ENCODE measurements around the gene GALNTL6. TPM values are rescaled to one million over a fixed set of nuclear protein-coding genes. Genes with fewer than 3 reads are reported as not detected.

GALNTL6 gene
- total and polyA plus RNA-seq, 9 of the 15 experiments (the other 6 are each of a cell fraction or from before 2014, with no cell fraction given) = 0.18 to 0.50 (median 0.29) TPM

GRCh38 chr4:171851295-171851694, 38.1 kb downstream of the GALNTL6 start (continued):
- TF ChIP-seq CREB3 (tag; conservative IDR thresholded peaks at IDR 0.05; ENCODE audit: low read depth) = no peak

- H3K4me1 ChIP-seq (replicated peaks in 1 of 2; ENCODE audit: control insufficient read depth in 2 of 2, insufficient read depth in 2 of 2, low read length in 2 of 2) = no peaks in the 10 kb centered on the region
- no peak overlapping the region for H3K27ac ChIP-seq (ENCODE audit: extremely low read depth, low read depth, low read length)
- intact Hi-C loops (cut with micrococcal nuclease) (no loop called here), in situ Hi-C loops (cut with MboI) (no loop called here)
- POLR2A ChIA-PET = no interaction called here
- H3K9me3 ChIP-seq (replicated peaks; ENCODE audit: control insufficient read depth, insufficient read depth, low read depth, low read length) = no peaks in the 10 kb centered on the region; the same call in 1 of the 2 replicates
- H3K79me2 ChIP-seq (ENCODE audit: control insufficient read depth, insufficient read depth, low read length) = no peaks in the 10 kb centered on the region
- CTCF ChIA-PET (ENCODE audit: low intra/inter-chr PET ratio) = no interaction called here
- H3K4me2 ChIP-seq (ENCODE audit: insufficient read depth, low read length) = no peak overlapping the region
- FAIRE-seq = no peak
- peak; percentile 67 for TF ChIP-seq ARID1B (IDR thresholded peaks at IDR 0.05)
- TF ChIP-seq TEAD4 (IDR thresholded peaks at IDR 0.05; ENCODE audit: low read length) = peak; percentile 29; the same call in 1 of the 2 replicates
- no peak for TF ChIP-seq TEAD4 (CRISPR knock-in tag; IDR thresholded peaks at IDR 0.05; ENCODE audit: borderline replicate concordance)
- TF ChIP-seq ZNF253 (CRISPR knock-in tag; conservative IDR thresholded peaks at IDR 0.05) = no peak
- no peak for TF ChIP-seq BMI1 (IDR thresholded peaks at IDR 0.05; ENCODE audit: low read length)
- no peak for TF ChIP-seq POLR2AphosphoS5 (IDR thresholded peaks at IDR 0.05; ENCODE audit: control insufficient read depth, insufficient read depth, low read depth, low read length)
- no peak for TF ChIP-seq ZNF764 (CRISPR knock-in tag; IDR thresholded peaks at IDR 0.05; ENCODE audit: low read depth)
- TF ChIP-seq HLTF (IDR thresholded peaks at IDR 0.05) = no peak
- TF ChIP-seq CBFA2T3 (IDR thresholded peaks at IDR 0.05) = peak; percentile 56; the same call in 1 of the 2 replicates
- peak; percentile 38; the same call in 1 of the 2 replicates for TF ChIP-seq TCF3 (CRISPR knock-in tag; IDR thresholded peaks at IDR 0.05)
- TF ChIP-seq RAD51 (IDR thresholded peaks at IDR 0.05; ENCODE audit: borderline replicate concordance, low read depth) = no peak
- peak; percentile 61 for TF ChIP-seq HMBOX1 (IDR thresholded peaks at IDR 0.05)
- no peak for TF ChIP-seq SRSF9 (IDR thresholded peaks at IDR 0.05; ENCODE audit: borderline replicate concordance, low read depth, low read length)
- TF ChIP-seq MECOM (CRISPR knock-in tag; IDR thresholded peaks at IDR 0.05) = no peak
- peak; percentile 63 for TF ChIP-seq STAT5A (IDR thresholded peaks at IDR 0.05; ENCODE audit: borderline replicate concordance, low read length)
- no peak for TF ChIP-seq YBX1 (IDR thresholded peaks at IDR 0.05)
- TF ChIP-seq GABPA (tag; conservative IDR thresholded peaks at IDR 0.05; ENCODE audit: low read depth) = no peak
- no peak for TF ChIP-seq USF2 (CRISPR knock-in tag; IDR thresholded peaks at IDR 0.05)
- TF ChIP-seq KDM1A (IDR thresholded peaks at IDR 0.05) = peak; percentile 33 to 51; a peak in 3 of 4 replicates
- peak; percentile 35 for TF ChIP-seq TAL1 (IDR thresholded peaks at IDR 0.05)
- TF ChIP-seq DACH1 (IDR thresholded peaks at IDR 0.05; ENCODE audit: partially characterized antibody) = no peak
- no peaks in the 10 kb centered on the region for H3K27me3 ChIP-seq (ENCODE audit: control insufficient read depth in 2 of 2, insufficient read depth in 2 of 2, low read length in 2 of 2)
- peak in 3 of 4 experiments; percentile 2 to 6 (median 6) for DNase-seq (ENCODE audit: extremely low read depth in 1 of 4, low spot score in 3 of 4)
- no peaks in the 10 kb centered on the region for H3K9me1 ChIP-seq (ENCODE audit: control insufficient read depth, insufficient read depth, low read length)
- H2AFZ ChIP-seq (ENCODE audit: low read depth, low read length) = no peak overlapping the region
- 0% methylated on average over 3 of the region's 3 CpGs for WGBS (ENCODE audit: insufficient coverage, low coverage, missing lambda C conversion rate)
- no peak overlapping the region for H3K9ac ChIP-seq (ENCODE audit: insufficient read depth in 1 of 2, low read depth in 2 of 2, low read length in 2 of 2)
- H3K36me3 ChIP-seq (ENCODE audit: control insufficient read depth, insufficient read depth, low read length) = no peaks in the 10 kb centered on the region
- no peak overlapping the region for H3K4me3 ChIP-seq
- no TSS peak for BruUV-seq (replicated peaks)
- no peaks in the 10 kb centered on the region for H4K20me1 ChIP-seq (replicated peaks; ENCODE audit: control insufficient read depth, insufficient read depth, low read length)
- ATAC-seq = no peak
These were observed 44.3 kb downstream of the GALNTL6 start for GRCh38 chr4:171857302-171858012.

All from K562 (cell line).